Pons (tissue), 1 donor: Measurements from ENCODE around the gene CIART.
"Not testable (repeated sequence)": the region's sequence is repeated elsewhere in the genome, so short reads cannot be mapped to it uniquely, and the experiment has no call there.

Experiments used
- DNase-seq: peaks from one replicate; pipeline ENCODE4 v3.0.0-alpha.2; 2016; ENCODE audit warnings: low spot score

CIART gene

GRCh38 chr1:150309758-150310508 is 27.6 kb downstream of the CIART start:
- no peak for DNase-seq

- no peak for DNase-seq
These were observed 29.4 kb downstream of the CIART start for GRCh38 chr1:150311762-150312161.

- DNase-seq, result not testable (repeated sequence)
These were observed 32.3 kb downstream of the CIART start for GRCh38 chr1:150314691-150315090.

GRCh38 chr1:150320667-150320978 is 38.3 kb downstream of the CIART start:
- no peak for DNase-seq

DNA sequence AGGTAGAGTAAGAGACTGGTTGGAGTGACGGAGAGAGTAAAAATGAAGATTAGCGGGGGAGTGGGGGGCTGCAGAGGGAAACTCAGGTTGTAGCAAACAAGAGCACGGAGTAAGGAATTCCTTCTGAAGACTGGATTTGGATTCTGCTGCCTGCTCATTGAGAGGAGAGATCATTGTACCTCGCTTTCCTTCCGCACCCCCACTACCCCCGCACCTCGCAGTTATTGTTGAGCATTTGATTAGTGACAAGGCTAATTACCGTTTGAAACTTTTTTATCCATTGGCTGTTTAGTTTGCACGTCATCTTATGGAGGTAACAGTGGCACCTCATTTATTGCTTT is 39.4 kb downstream of the CIART start:
- no peak for DNase-seq

DNA sequence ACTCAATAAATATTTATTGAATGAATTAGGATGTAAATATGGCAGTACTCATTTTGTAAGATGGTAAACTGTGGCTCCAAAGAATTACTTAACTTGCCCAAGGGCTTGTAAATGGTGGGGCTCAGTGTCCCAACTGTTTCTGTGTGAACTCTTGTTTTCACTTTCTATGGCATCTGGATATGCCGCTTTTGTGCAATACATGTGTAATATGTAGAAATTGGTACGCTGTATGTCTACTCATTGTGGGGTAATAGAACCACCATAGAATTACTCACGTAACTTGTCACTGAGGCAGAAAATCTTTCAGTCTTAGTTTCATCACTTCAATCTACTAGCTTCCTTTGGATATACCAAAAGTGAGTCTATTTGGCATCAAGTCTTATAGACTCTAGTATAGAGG is 40.0 kb downstream of the CIART start:
- no peak for DNase-seq

- DNase-seq, result peak; percentile 75
These were observed 50.4 kb downstream of the CIART start for GRCh38 chr1:150332651-150333290.
